Inflammatory macrophage treated with lipopolysaccharide for 1 hour (primary cell): ENCODE results near the gene SPTB.
"Not testable (repeated sequence)": the region's sequence is repeated elsewhere in the genome, so short reads cannot be mapped to it uniquely, and the experiment has no call there.

Experiments used
- DNase-seq, 2 donors: peaks; one replicate each; pipeline ENCODE4 v3.0.0-alpha.2; 2020 to 2022

SPTB gene

DNA sequence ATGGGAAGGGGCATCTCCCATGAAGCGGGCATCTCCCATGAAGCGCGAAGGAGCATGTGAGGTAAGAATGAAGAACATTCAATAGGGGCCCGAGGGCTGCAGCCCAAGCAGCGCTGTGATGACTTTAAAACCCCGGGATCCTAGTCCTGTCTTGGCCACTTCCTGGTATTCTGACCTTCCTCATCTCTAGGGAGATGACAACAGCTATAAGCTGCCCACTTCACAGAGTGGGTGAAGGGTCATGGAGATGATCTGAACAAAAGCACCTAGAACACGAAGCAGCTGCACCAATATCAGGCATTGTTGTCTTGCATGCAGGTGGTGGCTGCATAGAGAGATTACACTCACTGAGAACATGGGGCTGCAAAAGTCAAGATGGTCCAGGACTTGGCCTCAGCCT, 64.5 kb downstream of the SPTB start:
- no peak for DNase-seq

GRCh38 chr14:64812412-64812811, 67.3 kb downstream of the SPTB start:
- DNase-seq, result no peak

DNA sequence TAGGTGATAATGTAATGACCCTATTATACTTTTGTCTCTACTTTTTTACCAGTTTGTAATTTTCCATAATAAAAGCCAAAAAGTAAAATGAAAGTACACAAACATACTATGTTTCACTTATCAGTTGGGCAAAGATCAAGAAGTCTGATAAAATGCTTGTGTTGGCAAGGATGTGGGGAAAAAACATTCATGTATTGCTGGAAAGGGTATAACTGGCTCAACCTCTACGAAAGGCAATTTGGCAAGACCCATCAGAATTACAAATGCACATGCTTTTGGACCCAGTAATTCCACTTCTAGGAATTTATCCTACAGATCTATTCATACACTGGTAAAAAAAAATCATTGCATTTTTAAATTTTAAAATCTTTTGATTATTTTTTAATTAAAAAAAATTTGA, 68.0 kb downstream of the SPTB start:
- DNase-seq, result no peak

DNA sequence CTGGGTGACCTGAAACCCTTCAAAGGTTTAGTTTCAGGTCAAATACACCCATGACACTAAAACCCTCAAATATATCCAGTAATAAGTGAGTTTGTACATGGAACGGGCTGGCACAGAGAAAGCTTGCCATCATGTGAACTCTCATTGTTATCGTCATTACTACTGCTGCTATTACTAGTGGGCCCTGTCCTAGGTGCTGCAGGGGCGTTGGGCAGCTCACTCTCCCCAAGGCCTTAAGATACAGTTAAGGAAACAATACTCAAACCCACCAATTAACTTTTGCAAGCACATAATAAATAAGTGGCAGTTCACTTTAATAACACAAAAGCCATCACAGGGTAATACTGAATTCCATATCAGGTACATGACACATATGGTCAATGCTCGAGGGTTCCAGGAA, 71.3 kb downstream of the SPTB start:
- no peak for DNase-seq

DNA sequence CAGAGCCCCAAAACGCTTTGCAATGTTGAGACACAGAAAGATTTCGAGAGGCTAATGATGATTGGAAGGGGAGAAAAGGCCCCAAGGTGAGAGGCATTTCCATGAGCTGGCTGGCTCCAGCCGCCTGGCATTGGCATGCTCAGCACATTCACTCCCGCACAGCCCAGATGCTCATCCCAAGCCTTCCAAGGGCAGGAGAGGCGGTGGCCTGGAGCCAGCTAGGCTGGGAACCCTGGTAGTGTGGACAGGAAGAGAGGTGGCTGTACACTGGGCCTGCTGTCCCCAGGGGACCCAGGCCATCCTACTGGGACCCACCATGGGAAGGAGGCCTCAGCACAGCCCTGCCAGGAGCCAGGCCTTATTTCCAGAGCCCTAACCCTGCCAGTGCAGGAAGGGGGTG, 72.2 kb downstream of the SPTB start:
- DNase-seq, result no peak

DNA sequence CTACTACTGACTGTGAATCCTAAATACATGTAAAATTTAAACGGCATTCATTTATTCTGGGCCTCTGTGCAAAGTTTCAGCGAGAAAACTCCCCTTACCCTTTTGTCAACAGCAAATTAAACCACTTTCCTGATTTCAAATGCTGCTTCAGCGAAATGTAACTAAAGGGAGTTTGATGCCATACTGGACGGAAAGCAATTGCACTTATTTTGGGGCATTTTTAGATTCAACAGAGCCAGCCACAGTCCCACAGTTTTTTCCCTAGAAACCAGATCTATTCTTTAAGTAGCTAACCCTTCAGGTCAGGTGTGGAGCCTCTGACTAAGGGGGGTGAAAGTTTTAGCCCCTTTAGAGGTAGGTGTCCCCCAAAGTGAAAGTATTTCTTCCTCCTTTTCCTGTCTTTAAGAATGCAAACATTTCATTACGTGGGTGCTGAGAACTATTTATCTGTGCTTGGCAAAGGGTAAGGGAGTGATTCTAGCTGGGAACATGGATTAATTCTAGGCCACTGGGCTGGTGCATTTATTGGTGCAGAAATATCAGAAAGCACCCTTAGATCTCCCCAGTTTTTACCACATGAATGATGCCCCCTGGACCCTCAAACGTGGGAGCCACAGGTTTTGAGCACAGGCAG, 72.7 kb downstream of the SPTB start:
- no peak for DNase-seq

DNA sequence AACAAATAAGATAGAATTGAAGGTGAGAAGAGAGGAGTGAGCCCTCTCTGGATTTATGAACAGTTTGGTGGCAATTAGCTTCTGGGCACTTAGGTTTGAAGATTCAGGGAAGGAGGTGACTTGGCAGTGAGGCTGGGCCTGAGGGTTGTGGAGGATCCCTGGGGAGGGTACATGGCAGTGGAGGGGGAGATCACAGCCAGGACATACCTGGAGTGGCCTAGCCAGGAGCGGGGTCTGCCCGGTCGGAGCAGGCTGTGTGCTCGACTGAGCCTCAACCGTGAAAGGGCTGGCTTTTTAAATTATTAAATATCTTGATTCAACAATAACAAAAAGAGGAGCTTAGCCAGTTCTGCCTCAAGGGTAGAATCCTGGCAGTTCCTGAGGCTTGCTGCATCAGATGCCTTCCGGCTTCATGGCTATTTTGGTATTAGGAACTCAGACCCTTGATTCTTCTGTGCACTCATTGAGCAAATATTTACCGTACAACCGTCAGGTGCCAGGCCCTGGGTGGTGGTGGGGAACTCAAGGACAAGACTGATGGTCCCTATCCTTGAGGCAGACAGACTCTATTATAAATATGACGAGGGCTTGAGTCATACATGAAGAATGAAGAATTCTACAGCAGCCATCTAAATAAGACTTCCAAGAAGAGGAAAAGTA, 73.4 kb downstream of the SPTB start:
- no peak for DNase-seq

DNA sequence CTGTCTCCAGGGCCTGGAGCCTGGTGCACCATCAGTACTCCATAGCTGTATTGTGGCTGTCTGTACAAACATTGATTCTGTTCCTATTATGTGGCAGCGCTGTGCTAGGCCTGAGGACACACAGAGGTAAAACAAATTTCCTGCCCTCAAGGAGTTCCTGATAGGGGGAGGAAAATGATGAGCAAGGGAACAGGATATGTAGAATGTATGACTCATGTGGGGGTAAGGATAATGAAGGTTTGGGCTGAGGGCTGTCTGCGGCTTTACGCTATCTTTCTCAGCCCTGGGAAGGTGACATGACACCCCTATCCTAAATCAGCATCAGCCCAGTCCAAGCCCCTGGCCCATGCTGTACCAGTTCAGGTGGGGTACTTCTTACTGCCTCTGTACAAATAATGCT, 74.1 kb downstream of the SPTB start:
- not testable (repeated sequence) for DNase-seq

- DNase-seq, result no peak
Measured at GRCh38 chr14:64804754-64805260, 74.9 kb downstream of the SPTB start.

- DNase-seq, result peak in 1 of 2 donors; percentile 5
Measured at GRCh38 chr14:64801800-64802199, 77.9 kb downstream of the SPTB start.

DNA sequence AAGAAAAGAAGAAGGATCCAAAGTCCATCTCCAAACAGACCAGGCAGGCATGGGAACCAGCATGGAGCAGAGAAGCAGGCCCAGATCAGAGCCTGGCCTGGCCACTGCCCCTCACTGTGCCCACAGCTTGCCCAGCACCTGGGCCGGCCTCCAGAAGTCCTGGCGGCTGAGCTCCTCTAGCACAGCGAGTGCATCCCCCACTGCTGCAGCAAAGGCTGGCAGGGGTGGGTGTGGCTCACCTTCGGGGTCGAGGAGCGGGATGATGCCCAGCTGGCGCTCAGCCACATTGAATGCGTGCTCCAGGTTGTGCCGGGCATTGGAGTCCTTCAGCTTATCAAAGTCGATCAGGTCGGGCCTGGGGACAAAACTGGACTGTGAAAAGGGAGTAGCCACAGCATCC, 78.7 kb downstream of the SPTB start:
- no peak for DNase-seq

DNA sequence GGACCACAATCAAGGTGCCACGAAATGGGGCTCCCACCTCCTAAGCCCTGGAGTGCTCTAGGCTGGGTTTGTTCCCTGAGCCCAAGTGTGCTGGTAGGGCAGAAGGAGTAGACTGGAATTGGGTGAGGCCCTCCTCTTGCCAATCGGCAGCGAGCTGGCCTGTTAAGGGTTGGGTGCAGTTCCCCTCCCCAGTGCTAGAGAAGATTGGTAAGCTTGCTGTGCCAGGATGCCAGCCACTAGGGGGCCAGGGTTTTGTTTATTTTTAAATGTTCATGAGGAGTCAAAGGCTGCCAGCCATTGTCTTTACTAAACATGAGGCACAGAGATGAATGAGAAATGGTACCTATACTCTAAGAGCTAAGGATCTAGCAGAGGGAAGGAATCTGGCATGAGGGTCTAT, 79.7 kb downstream of the SPTB start:
- DNase-seq, result peak in 1 of 2 donors; percentile 22

DNA sequence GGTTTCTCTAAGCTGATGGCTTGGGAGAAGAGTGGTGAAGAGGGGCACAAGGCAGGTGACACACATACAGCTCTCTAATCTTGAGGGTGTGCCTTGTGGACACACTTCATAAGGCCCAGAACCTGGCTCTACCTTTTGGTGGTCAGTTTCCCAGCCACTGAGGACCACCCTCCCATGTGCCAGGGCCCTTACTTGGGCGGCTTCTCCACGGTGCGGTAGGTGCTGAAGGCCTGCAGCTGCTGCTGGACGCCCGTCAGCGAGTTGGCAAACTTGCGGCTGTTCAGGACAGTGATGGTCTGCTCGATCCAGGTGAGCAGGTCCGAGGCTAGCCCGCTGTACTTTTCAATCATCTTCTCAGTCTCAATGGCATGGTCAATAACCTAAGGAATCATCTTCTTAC, 80.2 kb downstream of the SPTB start:
- no peak for DNase-seq

DNA sequence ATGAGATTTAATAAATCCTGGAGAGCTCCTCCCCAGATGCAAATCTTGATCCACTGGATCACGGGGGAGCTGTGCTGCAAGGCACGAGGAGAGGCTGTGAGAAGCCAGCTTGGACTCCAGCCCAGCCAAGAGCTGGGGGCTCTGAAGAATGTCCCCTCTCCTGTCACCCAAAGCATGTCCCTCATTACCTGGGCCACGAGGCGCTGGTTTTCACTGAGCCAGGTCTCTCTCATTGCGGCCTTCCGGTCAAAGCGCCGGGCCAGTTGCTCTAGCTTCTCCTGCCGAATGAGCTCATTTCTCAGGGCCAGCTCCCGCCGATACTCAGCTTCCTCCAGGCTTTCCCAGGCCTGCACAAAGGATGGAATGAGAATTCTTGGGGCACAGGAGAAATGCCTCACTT, 83.3 kb downstream of the SPTB start:
- DNase-seq, result no peak

DNA sequence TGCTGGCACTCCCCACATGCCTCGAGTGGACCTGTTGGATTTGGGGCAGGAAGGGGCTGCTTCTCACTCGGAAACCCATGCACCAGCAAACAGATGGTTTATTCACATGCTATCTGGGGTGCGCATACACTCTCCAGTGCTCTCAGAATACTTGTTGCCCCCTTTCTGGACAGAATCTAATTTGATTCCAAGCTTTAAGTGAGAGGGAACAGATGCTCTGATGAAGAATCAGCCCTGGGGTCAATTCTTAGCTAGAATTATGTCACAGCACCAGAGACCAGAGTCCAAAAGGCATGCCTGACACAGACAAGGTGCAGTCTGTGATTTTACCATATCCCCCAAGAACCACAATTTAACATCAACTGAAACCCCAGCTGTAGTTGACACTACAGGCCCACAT, 83.8 kb downstream of the SPTB start:
- DNase-seq, result no peak

- no peak for DNase-seq
Measured at GRCh38 chr14:64795211-64795610, 84.5 kb downstream of the SPTB start.

DNA sequence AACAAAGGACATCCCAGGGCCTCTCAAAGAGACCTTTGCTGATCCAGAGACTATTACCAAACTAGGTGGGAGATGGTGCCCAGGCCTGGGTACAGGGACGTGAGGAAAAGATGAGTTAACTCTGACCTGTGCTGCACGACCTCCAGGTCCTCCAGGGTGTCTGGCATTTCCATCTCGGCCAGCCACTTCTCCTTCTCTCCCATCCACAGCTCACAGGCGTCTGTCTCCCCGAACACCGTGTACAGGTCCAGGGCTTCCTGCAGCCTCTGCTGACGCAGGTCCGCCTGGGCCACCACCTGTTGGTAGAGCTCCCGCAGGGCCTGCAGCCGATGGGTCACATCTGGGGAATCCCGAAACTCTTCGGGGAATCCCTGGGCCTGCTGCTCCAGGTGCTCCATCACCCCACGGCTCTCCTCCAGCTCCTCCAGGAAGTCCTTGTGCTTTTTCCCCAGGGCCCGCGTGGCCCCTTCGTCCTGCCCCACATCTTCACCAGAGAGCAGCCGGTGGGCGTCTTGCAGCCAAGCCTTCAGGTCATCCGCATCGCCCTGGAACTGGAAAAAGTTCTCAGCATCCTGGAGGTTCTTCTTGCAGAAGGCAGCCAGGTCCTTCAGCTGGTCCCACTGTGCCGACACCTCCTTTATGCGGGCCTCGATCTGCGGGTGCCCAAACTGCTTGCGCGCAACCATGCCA, 86.7 kb downstream of the SPTB start:
- DNase-seq, result no peak

- DNase-seq, result no peak
Measured at GRCh38 chr14:64792231-64792630, 87.5 kb downstream of the SPTB start.

DNA sequence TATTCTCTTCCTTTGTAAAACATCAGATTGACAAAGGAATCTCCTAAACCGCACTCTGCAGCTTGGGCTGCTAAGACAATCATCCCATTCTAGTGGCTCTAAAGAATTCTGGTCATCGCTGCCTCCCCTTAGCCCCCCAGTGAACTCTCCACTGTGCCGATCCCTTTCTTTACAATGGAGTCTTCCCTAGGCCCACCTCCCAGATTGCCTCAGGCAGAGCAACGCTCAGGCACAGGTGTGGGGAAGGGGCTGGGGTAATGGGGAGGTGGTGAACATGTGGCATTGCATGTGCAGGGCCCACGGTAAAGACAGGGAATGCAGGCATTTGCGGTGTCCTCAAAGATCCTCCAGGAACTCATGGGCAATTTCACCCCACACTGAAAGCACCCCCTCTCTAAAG, 89.2 kb downstream of the SPTB start:
- no peak for DNase-seq

- DNase-seq, result no peak
Measured at GRCh38 chr14:64789696-64790095, 90.0 kb downstream of the SPTB start.

GRCh38 chr14:64788706-64789105, 91.0 kb downstream of the SPTB start:
- no peak for DNase-seq

DNA sequence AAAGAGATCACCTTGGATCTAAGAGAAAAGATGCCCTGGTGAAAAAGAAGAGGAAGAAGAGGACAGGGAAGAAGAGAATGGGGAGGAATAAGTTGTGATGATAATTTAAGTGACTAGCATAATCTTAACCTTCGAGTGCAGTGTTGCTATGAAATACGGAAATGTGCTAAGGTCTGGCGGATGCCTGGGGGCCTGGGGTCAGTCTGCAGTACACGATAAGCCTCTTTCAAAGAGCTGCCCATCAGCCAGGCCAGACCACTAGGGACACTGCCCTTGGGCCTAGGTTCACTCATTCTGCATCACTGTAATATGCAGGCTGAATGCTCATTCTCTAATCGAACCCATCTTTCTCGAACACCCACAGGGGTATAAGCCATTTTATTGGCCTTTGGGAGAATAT, 92.1 kb downstream of the SPTB start:
- DNase-seq, result no peak

GRCh38 chr14:64786296-64787149, 93.2 kb downstream of the SPTB start:
- no peak for DNase-seq
